Peyer's patch (tissue), 4 donors: Measurements from ENCODE around the gene ASPG.

Experiments used
- CTCF ChIP-seq, 6 experiments: fragments of 450-650 bp in 4 of 6; fragments of 200-600 bp in 2 of 6; sonication (generic) in 1 of 6; IDR thresholded peaks; one replicate each; pipeline ENCODE4 v1.5.1; 2017 to 2019; ENCODE audit warnings: antibody characterized with exemption in 6 of 6, mild to moderate bottlenecking in 3 of 6, moderate library complexity in 1 of 6
- POLR2A ChIP-seq, 2 donors: fragments of 450-650 bp; IDR thresholded peaks; one replicate each; pipeline ENCODE4 v1.5.1; 2017; ENCODE audit warnings: antibody characterized with exemption in 2 of 2, mild to moderate bottlenecking in 2 of 2, moderate library complexity in 2 of 2

GRCh38 chr14:104132981-104133380, 47.5 kb downstream of the ASPG start:
- TF ChIP-seq CTCF (IDR thresholded peaks at IDR 0.05) (no peak), POLR2A (IDR thresholded peaks at IDR 0.05) (no peak)
